WERI-Rb-1 (cell line): ENCODE results near the gene TNNC2.
A peak's percentile ranks its signal among the peaks of the same experiment; 100 is the strongest.

ENCODE experiments used
- DNase-seq: peaks from one replicate; pipeline ENCODE4 v3.0.0-alpha.2; 2020
- H3K27ac ChIP-seq: fragments of 250-450 bp; sonication (Bioruptor Pico); 2 replicates; pipeline ENCODE4 v1.5.1; 2020; ENCODE audit warnings: mild to moderate bottlenecking, moderate library complexity
- H3K27me3 ChIP-seq: fragments of 250-450 bp; sonication (Bioruptor Pico); 2 replicates; pipeline ENCODE4 v1.5.1; 2021; ENCODE audit warnings: mild to moderate bottlenecking, low read depth, moderate library complexity; ENCODE audit not compliant: insufficient read depth, severe bottlenecking
- H3K36me3 ChIP-seq: fragments of 250-450 bp; sonication (Bioruptor Pico); 2 replicates; pipeline ENCODE4 v1.5.1; 2020; ENCODE audit warnings: mild to moderate bottlenecking, moderate library complexity
- H3K4me3 ChIP-seq: 2 replicates; pipeline ENCODE4 v1.5.1; 2011; ENCODE audit warnings: low read depth, mild to moderate bottlenecking, control low read depth, low read length
- H3K9me3 ChIP-seq: fragments of 250-450 bp; sonication (Bioruptor Pico); 2 replicates; pipeline ENCODE4 v1.5.1; 2021; ENCODE audit warnings: mild to moderate bottlenecking, moderate library complexity; ENCODE audit not compliant: severe bottlenecking
- TF ChIP-seq, protein P1 (sequence below): IDR thresholded peaks from 2 replicates; pipeline ENCODE4 v1.5.1; 2011; ENCODE audit warnings: low read depth, mild to moderate bottlenecking, control low read depth, inconsistent platforms, low read length

The TNNC2 gene

GRCh38 chr20:45859916-45860315 lies 32.8 kb upstream of the TNNC2 start:
- Histone ChIP-seq H3K9me3 (no peaks in the 10 kb centered on the region), H3K27ac (no peak overlapping the region), H3K4me3 (no peak overlapping the region), H3K36me3 (no peaks in the 10 kb centered on the region), H3K27me3 (no peaks in the 10 kb centered on the region)
- no peak for DNase-seq
- TF ChIP-seq, protein P1, sequence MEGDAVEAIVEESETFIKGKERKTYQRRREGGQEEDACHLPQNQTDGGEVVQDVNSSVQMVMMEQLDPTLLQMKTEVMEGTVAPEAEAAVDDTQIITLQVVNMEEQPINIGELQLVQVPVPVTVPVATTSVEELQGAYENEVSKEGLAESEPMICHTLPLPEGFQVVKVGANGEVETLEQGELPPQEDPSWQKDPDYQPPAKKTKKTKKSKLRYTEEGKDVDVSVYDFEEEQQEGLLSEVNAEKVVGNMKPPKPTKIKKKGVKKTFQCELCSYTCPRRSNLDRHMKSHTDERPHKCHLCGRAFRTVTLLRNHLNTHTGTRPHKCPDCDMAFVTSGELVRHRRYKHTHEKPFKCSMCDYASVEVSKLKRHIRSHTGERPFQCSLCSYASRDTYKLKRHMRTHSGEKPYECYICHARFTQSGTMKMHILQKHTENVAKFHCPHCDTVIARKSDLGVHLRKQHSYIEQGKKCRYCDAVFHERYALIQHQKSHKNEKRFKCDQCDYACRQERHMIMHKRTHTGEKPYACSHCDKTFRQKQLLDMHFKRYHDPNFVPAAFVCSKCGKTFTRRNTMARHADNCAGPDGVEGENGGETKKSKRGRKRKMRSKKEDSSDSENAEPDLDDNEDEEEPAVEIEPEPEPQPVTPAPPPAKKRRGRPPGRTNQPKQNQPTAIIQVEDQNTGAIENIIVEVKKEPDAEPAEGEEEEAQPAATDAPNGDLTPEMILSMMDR = no peak

DNA sequence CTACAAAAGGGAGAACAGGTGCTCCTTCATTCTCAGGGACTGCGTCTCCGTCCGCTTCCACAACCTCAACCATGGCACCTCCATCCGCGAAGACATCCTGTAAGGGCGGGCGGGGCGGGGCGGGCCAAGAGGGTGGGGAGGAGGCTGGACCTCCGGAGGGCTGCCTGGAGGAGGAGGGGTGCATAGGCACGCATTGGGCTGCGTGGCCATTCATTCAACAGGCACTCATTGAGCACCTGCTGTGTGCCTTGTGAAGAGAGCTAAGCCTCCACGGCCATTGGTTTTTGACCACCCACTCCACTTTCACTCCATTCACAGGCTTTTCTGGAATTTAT lies 30.7 kb upstream of the TNNC2 start:
- Histone ChIP-seq H3K27ac (peak overlapping the region; percentile 64), H3K9me3 (no peaks in the 10 kb centered on the region), H3K36me3 (no peaks in the 10 kb centered on the region), H3K27me3 (no peaks in the 10 kb centered on the region), H3K4me3 (peak overlapping the region; percentile 76)
- TF ChIP-seq, protein P1 = no peak
- DNase-seq = no peak

DNA sequence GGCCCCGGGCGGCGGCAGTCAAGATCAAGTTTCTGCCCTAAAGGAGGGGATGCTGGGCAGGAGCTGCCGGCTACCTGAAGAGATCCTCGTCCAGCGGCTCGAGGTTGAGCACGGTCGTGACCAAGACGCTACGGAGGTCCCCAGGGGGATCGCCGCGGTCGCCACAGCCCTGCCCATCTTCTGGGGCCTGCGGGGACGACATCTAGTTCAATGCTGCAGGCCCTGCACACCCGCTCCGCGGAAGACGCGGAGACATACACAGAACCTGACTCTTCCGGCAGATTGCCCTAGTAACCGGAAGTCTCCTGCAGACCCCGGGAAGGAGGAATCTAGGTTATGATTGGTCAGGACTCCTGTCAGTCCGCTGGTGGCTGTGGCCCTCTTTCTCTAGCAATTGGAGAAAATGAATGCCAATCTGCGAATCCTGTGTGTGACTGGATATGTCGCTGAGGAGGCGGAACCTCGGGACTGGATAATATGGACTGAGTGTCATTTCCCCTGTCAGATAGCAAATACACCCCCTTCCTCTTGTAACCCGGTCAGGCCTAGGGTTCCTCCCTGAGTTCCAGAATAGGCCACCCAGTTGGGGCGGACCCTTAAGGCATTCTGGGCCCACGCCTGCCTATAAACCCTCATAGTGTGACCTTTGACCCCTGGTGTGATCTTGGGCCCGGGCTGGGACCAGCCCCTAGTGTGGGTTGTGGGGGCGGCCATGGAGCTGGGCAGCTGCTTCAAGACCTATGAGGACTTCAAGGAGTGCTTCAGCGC lies 30.2 kb upstream of the TNNC2 start, which contains the start of the genes ACOT8 and ZSWIM3:
TSS of gene ACOT8 (minus strand) at position 279 of the 768 bp plus-strand sequence. CDS start at position 202, 77 bp downstream.
TSS of gene ZSWIM3 (plus strand) at position 501 of the 768 bp plus-strand sequence. CDS start at position 713, 212 bp downstream.
- no peaks in the 10 kb centered on the region for H3K27me3 ChIP-seq
- TF ChIP-seq, protein P1 = no peak
- no peaks in the 10 kb centered on the region for H3K36me3 ChIP-seq
- H3K4me3 ChIP-seq = peak within 1 kb of the TSS; percentile 76
- DNase-seq = peak; percentile 98
- peak within 1 kb of the TSS; percentile 70 for H3K27ac ChIP-seq
- H3K9me3 ChIP-seq = no peaks in the 10 kb centered on the region

DNA sequence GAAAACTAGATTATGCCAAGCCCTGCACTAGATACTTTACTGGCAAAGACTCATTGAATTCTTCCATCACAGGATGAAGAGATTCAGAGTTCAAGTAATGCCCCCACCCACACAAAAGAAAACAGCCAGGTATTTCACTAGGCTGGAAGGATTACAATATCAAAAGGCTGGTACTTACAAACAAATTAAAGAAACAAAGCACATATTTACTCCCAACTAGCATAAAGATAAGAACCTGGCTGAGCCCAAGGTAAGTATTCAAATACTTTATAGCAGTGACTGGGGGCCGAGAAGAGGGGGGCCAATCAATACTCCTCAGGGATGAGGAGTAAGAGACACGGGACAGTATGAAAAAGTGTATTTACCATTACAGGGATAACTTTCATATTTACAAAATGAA lies 26.4 kb upstream of the TNNC2 start:
- H3K36me3 ChIP-seq = no peaks in the 10 kb centered on the region; the same call in 1 of the 2 replicates
- no peaks in the 10 kb centered on the region for H3K27me3 ChIP-seq
- no peak overlapping the region for H3K27ac ChIP-seq
- no peak for DNase-seq
- no peaks in the 10 kb centered on the region for H3K9me3 ChIP-seq
- TF ChIP-seq, protein P1 = no peak
- H3K4me3 ChIP-seq = no peak overlapping the region

DNA sequence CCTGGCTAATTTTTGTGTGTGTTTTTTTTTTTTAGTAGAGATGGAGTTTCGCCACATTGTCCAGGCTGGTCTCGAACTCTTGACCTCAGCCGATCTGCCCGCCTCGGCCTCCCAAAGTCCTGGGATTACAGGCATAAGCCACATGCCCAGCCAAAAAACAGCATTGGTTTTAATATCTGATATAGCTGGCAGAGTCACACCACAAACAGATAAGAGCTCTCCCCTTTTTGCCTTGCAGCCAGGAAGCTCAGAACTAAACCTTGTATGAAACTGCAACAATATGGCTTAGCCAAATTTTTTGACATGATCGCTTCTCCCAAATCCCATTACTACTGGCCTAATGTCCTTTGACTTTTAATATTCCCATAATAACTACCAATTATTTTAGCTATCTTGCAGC lies 25.2 kb upstream of the TNNC2 start:
- Histone ChIP-seq H3K36me3 (no peaks in the 10 kb centered on the region; the same call in 1 of the 2 replicates), H3K9me3 (no peaks in the 10 kb centered on the region), H3K27me3 (no peaks in the 10 kb centered on the region), H3K27ac (no peak overlapping the region), H3K4me3 (no peak overlapping the region)
- no peak for DNase-seq
- TF ChIP-seq, protein P1 = no peak
